Endothelial cell of umbilical vein (primary cell): Measurements from ENCODE around the gene FAM193B.

Source experiments
- EZH2 ChIP-seq: IDR thresholded peaks from 2 replicates; pipeline ENCODE4 v1.6.1; 2012; ENCODE audit warnings: borderline replicate concordance, low read depth, mild to moderate bottlenecking, moderate library complexity, low read length, inconsistent platforms; ENCODE audit not compliant: severe bottlenecking
- POLR2AphosphoS5 ChIP-seq: IDR thresholded peaks from 2 replicates; pipeline ENCODE4 v1.6.1; 2012; ENCODE audit warnings: low read depth, mild to moderate bottlenecking, control low read depth, low read length, moderate library complexity; ENCODE audit not compliant: insufficient read depth
- TF ChIP-seq, protein P1 (sequence below): IDR thresholded peaks from 2 replicates; pipeline ENCODE4 v1.6.1; 2011; ENCODE audit not compliant: insufficient read depth, insufficient read length

DNA sequence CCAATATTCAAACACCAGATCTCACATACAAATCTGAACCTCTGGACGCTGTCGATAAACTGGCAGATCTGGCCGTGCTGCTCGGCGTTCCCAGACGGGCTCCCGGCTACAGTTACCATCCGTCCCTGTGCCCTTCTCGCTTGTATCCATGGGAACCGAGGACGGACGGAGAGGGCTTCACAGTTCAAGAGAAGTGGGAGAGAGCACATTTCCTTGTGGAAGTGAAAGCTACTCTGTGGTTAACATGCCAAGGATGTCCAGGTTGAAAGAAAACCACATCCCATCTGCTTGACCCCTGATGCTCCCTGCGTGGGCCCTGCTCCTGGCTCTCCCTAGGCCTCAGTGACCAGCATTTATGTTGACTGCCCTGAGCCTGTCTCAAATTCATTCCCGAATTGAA lies 74.6 kb downstream of the FAM193B start:
- TF ChIP-seq, protein P1, sequence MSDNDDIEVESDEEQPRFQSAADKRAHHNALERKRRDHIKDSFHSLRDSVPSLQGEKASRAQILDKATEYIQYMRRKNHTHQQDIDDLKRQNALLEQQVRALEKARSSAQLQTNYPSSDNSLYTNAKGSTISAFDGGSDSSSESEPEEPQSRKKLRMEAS, result no peak
- no peak for TF ChIP-seq EZH2
- TF ChIP-seq POLR2AphosphoS5, result no peak
